Left cardiac atrium (tissue), 4 donors: ENCODE measurements around the gene RIMBP2. TPM values are rescaled to one million over a fixed set of nuclear protein-coding genes. Genes with fewer than 3 reads are reported as not detected.
"Not testable (repeated sequence)": the region's sequence is repeated elsewhere in the genome, so short reads cannot be mapped to it uniquely, and the experiment has no call there.

Experiments
- ATAC-seq, 2 donors: fragments of 200-7000 bp; cut with Tn5 transposase; one replicate each; pipeline ENCODE4 v1.9.1; 2020; ENCODE audit warnings: mild to moderate bottlenecking in 2 of 2, moderate library complexity in 2 of 2
- DNase-seq: peaks from one replicate; pipeline ENCODE4 v3.0.0-alpha.2; 2020
- intact Hi-C, 2 donors: fragments of 100-400 bp; cut with DNase I; formaldehyde crosslinking; loops; one replicate each; pipeline versions ENCODE4 v1.14.1 to v1.15.1; 2022 to 2023
- total RNA-seq, 2 donors: library from RNA; stranded (reverse); fragmentation: NEBNext Ultra II Directional; extraction: Animal tissue kit (Norgen Biotek cat#: 25700); gene quantifications; one replicate each; pipeline ENCODE4 v1.2.1, GENCODE V29; 2021
- donor health status: DM: no; HTN: yes; CAD: no.
- donor health status: DM: no; HTN: yes; CAD: no; lungs with severe emphysema.
- donor health status: DM: yes; HTN: yes; CAD: no.
- donor health status: Dilated cardiomyopathy.

RIMBP2 gene
- total RNA-seq, 2 donors from 2014 or later = 0.31 to 0.44 TPM

GRCh38 chr12:130709151-130709970, 6.7 kb downstream of the RIMBP2 start:
- DNase-seq (no peak), ATAC-seq (no peak)
- intact Hi-C loops = no loop called here

GRCh38 chr12:130708648-130709047, 7.5 kb downstream of the RIMBP2 start:
- DNase-seq = no peak
- intact Hi-C loops = no loop called here
- no peak for ATAC-seq

GRCh38 chr12:130707571-130707891, 8.6 kb downstream of the RIMBP2 start:
- DNase-seq (no peak), ATAC-seq (no peak)
- intact Hi-C loops = no loop called here

GRCh38 chr12:130706885-130707570, 9.1 kb downstream of the RIMBP2 start:
- intact Hi-C loops = no loop called here
- DNase-seq (no peak), ATAC-seq (no peak)

GRCh38 chr12:130706311-130706710, 9.8 kb downstream of the RIMBP2 start:
- intact Hi-C loops = no loop called here
- DNase-seq (no peak), ATAC-seq (no peak)

GRCh38 chr12:130705178-130705822, 10.8 kb downstream of the RIMBP2 start:
- intact Hi-C loops = no loop called here
- ATAC-seq (no peak), DNase-seq (no peak)

- ATAC-seq = no peak
- intact Hi-C loops = no loop called here
- no peak for DNase-seq
These were observed 11.5 kb downstream of the RIMBP2 start for GRCh38 chr12:130704606-130705005.

GRCh38 chr12:130703733-130704375, 12.2 kb downstream of the RIMBP2 start:
- intact Hi-C loops = no loop called here
- DNase-seq = no peak
- no peak for ATAC-seq

GRCh38 chr12:130702966-130703732, 12.9 kb downstream of the RIMBP2 start:
- DNase-seq = no peak
- intact Hi-C loops = no loop called here
- ATAC-seq = no peak

- no peak for DNase-seq
- intact Hi-C loops = no loop called here
These were observed 14.7 kb downstream of the RIMBP2 start for GRCh38 chr12:130701402-130701744.

GRCh38 chr12:130700492-130701401, 15.4 kb downstream of the RIMBP2 start:
- no peak for ATAC-seq
- intact Hi-C loops = no loop called here

More at GRCh38 chr12:130701402-130701744, 14.7 kb downstream of the RIMBP2 start:
- ATAC-seq = no peak

GRCh38 chr12:130698106-130698505, 18.0 kb downstream of the RIMBP2 start:
- DNase-seq (no peak), ATAC-seq (no peak)
- intact Hi-C loops = no loop called here

More at GRCh38 chr12:130700492-130701401, 15.4 kb downstream of the RIMBP2 start:
- no peak for DNase-seq

GRCh38 chr12:130696379-130697100, 19.6 kb downstream of the RIMBP2 start:
- ATAC-seq = no peak
- intact Hi-C loops = no loop called here
- no peak for DNase-seq

GRCh38 chr12:130695061-130695460, 21.0 kb downstream of the RIMBP2 start:
- intact Hi-C loops = no loop called here
- no peak for DNase-seq
- ATAC-seq = no peak

GRCh38 chr12:130689408-130690405, 26.4 kb downstream of the RIMBP2 start:
- intact Hi-C loops = no loop called here
- ATAC-seq = no peak
- DNase-seq = no peak

GRCh38 chr12:130688999-130689398, 27.1 kb downstream of the RIMBP2 start:
- intact Hi-C loops, ATAC-seq, DNase-seq: not testable (repeated sequence)
